DMS53 treated with DMSO at 0.1 percent for 48 hours (cell line): ENCODE data around the gene SIGLECL1.

ENCODE experiments used
- DNase-seq: peaks from one replicate; lab custom pipeline; 2025; ENCODE audit not compliant: unreplicated experiment; lab: John Stamatoyannopoulos, UW

The SIGLECL1 gene

GRCh38 chr19:51295382-51296126, 44.7 kb downstream of the SIGLECL1 start:
- DNase-seq = no peak

- no peak for DNase-seq
These were observed 45.6 kb downstream of the SIGLECL1 start for GRCh38 chr19:51296336-51297093.

- no peak for DNase-seq
These were observed 46.5 kb downstream of the SIGLECL1 start for GRCh38 chr19:51297406-51297805.

GRCh38 chr19:51301266-51301665, 50.4 kb downstream of the SIGLECL1 start:
- DNase-seq = no peak

GRCh38 chr19:51305479-51305878, 54.6 kb downstream of the SIGLECL1 start:
- no peak for DNase-seq

GRCh38 chr19:51311351-51312257, 60.7 kb downstream of the SIGLECL1 start, which contains the start of gene IGLON5:
IGLON5 (plus strand) TSS chr19:51311644; CDS start chr19:51311848, 204 bp downstream.
- DNase-seq = no peak

GRCh38 chr19:51316688-51317087, 65.8 kb downstream of the SIGLECL1 start:
- no peak for DNase-seq

GRCh38 chr19:51317376-51317775, 66.5 kb downstream of the SIGLECL1 start:
- no peak for DNase-seq

- DNase-seq = no peak
These were observed 67.1 kb downstream of the SIGLECL1 start for GRCh38 chr19:51317968-51318367.
